NT2/D1 (cell line): Measurements from ENCODE around the gene OR10G7.
"Not testable (repeated sequence)": the region's sequence is repeated elsewhere in the genome, so short reads cannot be mapped to it uniquely, and the experiment has no call there.

Experiments
- DNase-seq: peaks from one replicate; pipeline ENCODE4 v3.0.0-alpha.2; 2011; ENCODE audit warnings: low read depth, low spot score
- H3K27me3 ChIP-seq: 2 replicates; pipeline ENCODE4 v1.6.0; 2011; ENCODE audit warnings: mild to moderate bottlenecking; ENCODE audit not compliant: insufficient read length, insufficient read depth
- H3K36me3 ChIP-seq: 2 replicates; pipeline ENCODE4 v1.6.1; 2011; ENCODE audit warnings: mild to moderate bottlenecking, low read length, mixed read lengths; ENCODE audit not compliant: insufficient read depth, insufficient read length
- H3K4me1 ChIP-seq: 2 replicates; pipeline ENCODE4 v1.5.1; 2011; ENCODE audit not compliant: insufficient read depth, insufficient read length
- H3K4me3 ChIP-seq: 2 replicates; pipeline ENCODE4 v1.5.1; 2011; ENCODE audit warnings: low read depth; ENCODE audit not compliant: insufficient read length
- H3K9ac ChIP-seq: 2 replicates; pipeline ENCODE4 v1.6.0; 2011; ENCODE audit warnings: low read depth; ENCODE audit not compliant: insufficient read length
- H3K9me3 ChIP-seq: 2 replicates; pipeline ENCODE4 v1.5.1; 2011; ENCODE audit warnings: mild to moderate bottlenecking, low read length; ENCODE audit not compliant: insufficient read depth
- SUZ12 ChIP-seq: IDR thresholded peaks from 2 replicates; pipeline ENCODE4 v1.6.1; 2011; ENCODE audit not compliant: insufficient read length, insufficient read depth; ENCODE audit errors: extremely low read depth
- YY1 ChIP-seq: IDR thresholded peaks from 2 replicates; pipeline ENCODE4 v1.6.1; 2011; ENCODE audit not compliant: insufficient read length, insufficient read depth
- ZNF274 ChIP-seq: IDR thresholded peaks from 2 replicates; pipeline ENCODE4 v1.6.1; 2011; ENCODE audit warnings: mild to moderate bottlenecking, low read depth, low read length

The OR10G7 gene

GRCh38 chr11:124036666-124037065, 4.5 kb downstream of the OR10G7 start:
- Histone ChIP-seq H3K36me3 (no peaks in the 10 kb centered on the region), H3K27me3 (no peaks in the 10 kb centered on the region), H3K9me3 (no peaks in the 10 kb centered on the region), H3K4me1 (no peaks in the 10 kb centered on the region), H3K9ac (no peak overlapping the region), H3K4me3 (no peak overlapping the region)
- TF ChIP-seq SUZ12 (no peak), YY1 (no peak), ZNF274 (no peak)
- no peak for DNase-seq

- no peak within 1 kb of the TSS for H3K9ac ChIP-seq
- DNase-seq: no peak
- H3K27me3 ChIP-seq: no peaks in the 10 kb centered on the region
- no peak within 1 kb of the TSS for H3K4me3 ChIP-seq
- no peaks in the 10 kb centered on the region for H3K4me1 ChIP-seq
- no peaks in the 10 kb centered on the region for H3K9me3 ChIP-seq
- no peak for TF ChIP-seq SUZ12
- no peak for TF ChIP-seq ZNF274
- no peak for TF ChIP-seq YY1
- no peaks in the 10 kb centered on the region for H3K36me3 ChIP-seq
These were observed 14.6 kb downstream of the OR10G7 start, which contains the start of gene OR10G8 for GRCh38 chr11:124026498-124026897. TSS of gene OR10G8 (plus strand) at chr11:124026798. CDS start at chr11:124029623, 2,825 bp downstream.

GRCh38 chr11:124015837-124016236, 25.3 kb downstream of the OR10G7 start:
- not testable (repeated sequence) for H3K27me3 ChIP-seq, H3K4me3 ChIP-seq

DNA sequence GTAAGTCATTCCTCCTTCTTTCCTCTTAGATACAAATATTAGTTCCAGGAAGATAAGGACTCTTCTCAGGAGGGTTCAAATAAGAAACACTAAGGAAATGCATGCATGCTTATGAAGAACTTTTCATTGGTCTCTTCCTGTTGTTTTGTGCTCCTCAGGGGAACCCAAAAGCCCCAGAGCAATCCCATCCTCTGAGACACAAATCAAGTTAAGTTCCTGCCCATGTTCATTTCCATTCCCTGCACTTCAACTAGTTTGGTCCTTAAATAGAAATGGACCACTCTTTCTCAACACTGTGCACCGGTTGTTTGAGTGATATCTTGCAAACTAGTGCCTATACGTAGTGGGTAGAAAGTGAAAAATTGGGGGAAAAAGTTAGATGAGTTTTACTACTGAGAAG, 28.4 kb downstream of the OR10G7 start, which contains the start of gene OR10G4:
Gene OR10G4, plus strand, starts transcription at position 301 of the 400 bp plus-strand sequence. CDS start 2,578 bp downstream, outside the sequence.
- no peak within 1 kb of the TSS for H3K9ac ChIP-seq
- TF ChIP-seq SUZ12 (no peak), YY1 (no peak), ZNF274 (no peak)
- no peak for DNase-seq
- H3K36me3 ChIP-seq: no peaks in the 10 kb centered on the region
- H3K4me3 ChIP-seq: no peak within 1 kb of the TSS
- no peaks in the 10 kb centered on the region for H3K9me3 ChIP-seq
- no peaks in the 10 kb centered on the region for H3K27me3 ChIP-seq
- H3K4me1 ChIP-seq: no peaks in the 10 kb centered on the region

More at GRCh38 chr11:124015837-124016236, 25.3 kb downstream of the OR10G7 start:
- H3K4me1 ChIP-seq, DNase-seq, H3K36me3 ChIP-seq, H3K9me3 ChIP-seq, H3K9ac ChIP-seq: not testable (repeated sequence)

GRCh38 chr11:123995119-123995518, 46.0 kb downstream of the OR10G7 start, which contains the start of gene OR10G6:
TSS of gene OR10G6 (minus strand) at chr11:123995161. CDS start at chr11:123995161, 0 bp downstream.
- H3K4me3 ChIP-seq: no peak within 1 kb of the TSS
- H3K4me1 ChIP-seq: no peaks in the 10 kb centered on the region
- no peak for DNase-seq
- H3K9me3 ChIP-seq: no peaks in the 10 kb centered on the region
- H3K36me3 ChIP-seq: no peaks in the 10 kb centered on the region
- no peak within 1 kb of the TSS for H3K9ac ChIP-seq
- TF ChIP-seq SUZ12: no peak
- TF ChIP-seq YY1: no peak
- no peak for TF ChIP-seq ZNF274
- no peaks in the 10 kb centered on the region for H3K27me3 ChIP-seq
